Thyroid gland (tissue), 4 donors: ENCODE results near the gene ASPG. TPM values are rescaled to one million over a fixed set of nuclear protein-coding genes. Genes with fewer than 3 reads are reported as not detected.

Source experiments
- DNase-seq, 2 donors: peaks; one replicate each; pipeline ENCODE4 v3.0.0-alpha.2; 2019
- H3K27ac ChIP-seq, 3 donors: fragments of 200-600 bp; sonication (generic); 1 replicate in 2 of 3; 2 replicates in 1 of 3; pipeline ENCODE4 v1.5.1; 2016 to 2019; ENCODE audit warnings: mild to moderate bottlenecking in 1 of 3, moderate library complexity in 1 of 3
- H3K27me3 ChIP-seq: fragments of 200-600 bp; sonication (generic); one replicate; pipeline ENCODE4 v1.5.1; 2019
- H3K36me3 ChIP-seq, 2 donors: fragments of 200-600 bp; sonication (generic); one replicate each; pipeline ENCODE4 v1.5.1; 2016 to 2019
- H3K4me1 ChIP-seq, 2 donors: fragments of 200-600 bp; sonication (generic); one replicate each; pipeline ENCODE4 v1.5.1; 2017 to 2019
- H3K4me3 ChIP-seq, 3 donors: fragments of 200-600 bp; sonication (generic); replicated peaks in 1 of 3; 1 replicate in 2 of 3; 2 replicates in 1 of 3; pipeline ENCODE4 v1.5.1; 2016; ENCODE audit warnings: mild to moderate bottlenecking in 1 of 3
- H3K9me3 ChIP-seq: fragments of 200-600 bp; sonication (generic); one replicate; pipeline ENCODE4 v1.5.1; 2017
- POLR2A ChIP-seq, 2 donors: fragments of 450-650 bp; IDR thresholded peaks; one replicate each; pipeline ENCODE4 v1.6.1; 2017; ENCODE audit warnings: antibody characterized with exemption in 2 of 2, mild to moderate bottlenecking in 2 of 2, moderate library complexity in 1 of 2
- WGBS, 2 donors: methylation state at CpG; one replicate each; pipeline ENCODE4 v1.1.5; 2017; 5-methylcytosine and 5-hydroxymethylcytosine counted together
- intact Hi-C: fragments of 100-400 bp; cut with DNase I; formaldehyde crosslinking; loops from one replicate; pipeline ENCODE4 v1.15.1; 2023
- total RNA-seq, 4 donors: library from RNA; depleted of rRNA; stranded (reverse); fragments of >200 nt; gene quantifications; one replicate each; pipeline ENCODE4 v1.2.3, GENCODE V29; 2016
- TF ChIP-seq, protein P1 (sequence below), 6 experiments: fragments of 200-600 bp in 3 of 6; fragments of 450-650 bp in 3 of 6; sonication (generic) in 3 of 6; IDR thresholded peaks; one replicate each; pipeline ENCODE4 v1.5.1; 2016 to 2019; ENCODE audit warnings: antibody characterized with exemption in 6 of 6, mild to moderate bottlenecking in 2 of 6, inconsistent platforms in 1 of 6, moderate library complexity in 1 of 6

Gene ASPG
- total RNA-seq, 4 donors from 2014 or later: 7.5 to 24.0 (median 15.2) TPM

GRCh38 chr14:104145826-104146601 lies 60.5 kb downstream of the ASPG start:
- peaks cover 3 to 7% of the 10 kb centered on the region in 2 donors for H3K4me1 ChIP-seq
- 90 to 92% methylated on average over 12 to 14 of the region's 15 CpGs for WGBS, 2 donors
- intact Hi-C loops: no loop called here
- no peak overlapping the region for H3K27ac ChIP-seq
- TF ChIP-seq POLR2A (IDR thresholded peaks at IDR 0.05): no peak
- TF ChIP-seq, protein P1, sequence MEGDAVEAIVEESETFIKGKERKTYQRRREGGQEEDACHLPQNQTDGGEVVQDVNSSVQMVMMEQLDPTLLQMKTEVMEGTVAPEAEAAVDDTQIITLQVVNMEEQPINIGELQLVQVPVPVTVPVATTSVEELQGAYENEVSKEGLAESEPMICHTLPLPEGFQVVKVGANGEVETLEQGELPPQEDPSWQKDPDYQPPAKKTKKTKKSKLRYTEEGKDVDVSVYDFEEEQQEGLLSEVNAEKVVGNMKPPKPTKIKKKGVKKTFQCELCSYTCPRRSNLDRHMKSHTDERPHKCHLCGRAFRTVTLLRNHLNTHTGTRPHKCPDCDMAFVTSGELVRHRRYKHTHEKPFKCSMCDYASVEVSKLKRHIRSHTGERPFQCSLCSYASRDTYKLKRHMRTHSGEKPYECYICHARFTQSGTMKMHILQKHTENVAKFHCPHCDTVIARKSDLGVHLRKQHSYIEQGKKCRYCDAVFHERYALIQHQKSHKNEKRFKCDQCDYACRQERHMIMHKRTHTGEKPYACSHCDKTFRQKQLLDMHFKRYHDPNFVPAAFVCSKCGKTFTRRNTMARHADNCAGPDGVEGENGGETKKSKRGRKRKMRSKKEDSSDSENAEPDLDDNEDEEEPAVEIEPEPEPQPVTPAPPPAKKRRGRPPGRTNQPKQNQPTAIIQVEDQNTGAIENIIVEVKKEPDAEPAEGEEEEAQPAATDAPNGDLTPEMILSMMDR (IDR thresholded peaks at IDR 0.05): no peak
- peak in 1 of 2 donors; percentile 1 for DNase-seq
- no peak overlapping the region for H3K4me3 ChIP-seq
- no peaks in the 10 kb centered on the region for H3K27me3 ChIP-seq
- no peaks in the 10 kb centered on the region for H3K9me3 ChIP-seq
- no peaks in the 10 kb centered on the region for H3K36me3 ChIP-seq

DNA sequence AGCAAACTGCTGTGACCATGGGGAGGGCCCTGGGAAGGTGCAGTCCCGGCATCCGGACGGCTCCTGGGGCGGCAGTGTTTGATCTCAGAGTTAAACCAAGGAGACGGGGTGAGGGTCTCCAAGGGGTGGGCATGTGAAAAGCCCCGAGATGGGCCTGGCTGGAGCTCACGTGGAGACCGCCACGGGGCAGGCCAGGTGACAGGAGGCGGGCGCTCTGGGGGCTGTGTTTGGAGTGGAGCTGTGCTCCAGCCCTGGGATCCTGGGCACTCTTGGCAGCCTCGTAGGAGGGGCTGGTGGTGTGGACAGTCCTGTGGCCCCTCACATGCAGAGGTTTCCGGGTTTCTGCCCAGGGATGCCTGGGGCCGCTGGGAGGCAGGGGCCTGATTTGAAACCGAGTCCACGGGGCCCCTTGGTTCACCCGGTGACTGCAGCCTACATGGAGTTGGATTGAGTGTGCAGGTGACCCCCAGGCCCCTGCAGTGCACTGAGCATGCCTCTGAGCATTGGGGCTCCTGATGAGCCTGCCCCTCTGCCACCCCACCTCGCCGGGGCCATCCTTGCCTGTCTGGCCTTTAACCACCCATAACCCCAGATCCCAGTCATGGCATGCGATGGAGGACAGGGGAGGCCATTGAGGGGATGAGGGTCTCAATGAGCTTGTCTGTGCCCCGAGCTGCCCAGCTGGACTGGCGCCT lies 61.3 kb downstream of the ASPG start:
- intact Hi-C loops: no loop called here
- Histone ChIP-seq H3K27ac (no peak overlapping the region), H3K9me3 (no peaks in the 10 kb centered on the region), H3K27me3 (no peaks in the 10 kb centered on the region), H3K36me3 (no peaks in the 10 kb centered on the region), H3K4me1 (peaks cover 3 to 7% of the 10 kb centered on the region in 2 donors), H3K4me3 (no peak overlapping the region)
- TF ChIP-seq POLR2A (IDR thresholded peaks at IDR 0.05): no peak
- TF ChIP-seq, protein P1 (IDR thresholded peaks at IDR 0.05): no peak
- WGBS, 2 donors: 90% methylated on average over 16 to 19 of the region's 22 CpGs
- no peak for DNase-seq

DNA sequence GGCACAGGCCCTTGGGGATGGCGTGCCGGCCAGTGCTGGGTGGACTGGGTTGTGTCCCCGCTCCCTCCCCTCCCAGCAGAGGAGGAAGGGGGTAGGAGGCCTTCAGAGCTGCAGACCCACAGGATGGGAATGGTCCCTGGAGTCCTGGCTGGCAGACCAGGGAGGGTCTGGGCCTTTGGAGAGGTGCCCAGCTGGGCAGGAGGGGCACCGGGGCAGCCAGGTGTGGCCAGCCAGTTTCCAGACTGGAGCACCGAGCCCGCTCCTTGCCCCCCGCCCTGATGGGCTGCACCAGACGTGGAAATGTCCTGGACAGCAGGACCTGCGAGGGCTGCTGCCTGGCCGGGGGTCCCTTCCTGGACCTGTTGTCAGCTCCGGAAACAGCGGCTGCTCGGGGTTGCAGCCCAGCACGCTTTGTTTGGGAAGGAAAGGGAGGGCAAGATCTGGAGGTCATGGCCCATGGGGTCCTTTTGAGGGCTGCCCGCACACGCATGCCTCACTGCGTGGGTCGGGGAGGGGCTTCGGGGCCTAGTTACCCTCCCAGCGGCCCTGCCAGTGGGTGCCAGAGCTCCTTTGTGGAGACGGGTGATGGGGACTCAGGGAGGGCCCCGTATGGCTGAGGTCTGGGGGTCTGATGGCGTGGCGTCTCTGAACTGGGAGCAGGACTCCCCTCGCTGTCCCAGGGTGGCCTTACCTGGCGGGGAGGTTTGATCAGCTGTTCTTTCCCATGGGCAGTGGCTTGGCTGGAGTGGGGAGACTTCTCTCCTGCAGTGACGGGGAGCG lies 62.0 kb downstream of the ASPG start:
- intact Hi-C loops: no loop called here
- Histone ChIP-seq H3K27me3 (no peaks in the 10 kb centered on the region), H3K27ac (no peak overlapping the region), H3K4me3 (no peak overlapping the region), H3K4me1 (peaks cover 3 to 7% of the 10 kb centered on the region in 2 donors), H3K36me3 (no peaks in the 10 kb centered on the region), H3K9me3 (no peaks in the 10 kb centered on the region)
- TF ChIP-seq, protein P1 (IDR thresholded peaks at IDR 0.05): no peak
- no peak for TF ChIP-seq POLR2A (IDR thresholded peaks at IDR 0.05)
- no peak for DNase-seq
- WGBS, 2 donors: 82 to 87% methylated on average over 20 of the region's 28 CpGs

DNA sequence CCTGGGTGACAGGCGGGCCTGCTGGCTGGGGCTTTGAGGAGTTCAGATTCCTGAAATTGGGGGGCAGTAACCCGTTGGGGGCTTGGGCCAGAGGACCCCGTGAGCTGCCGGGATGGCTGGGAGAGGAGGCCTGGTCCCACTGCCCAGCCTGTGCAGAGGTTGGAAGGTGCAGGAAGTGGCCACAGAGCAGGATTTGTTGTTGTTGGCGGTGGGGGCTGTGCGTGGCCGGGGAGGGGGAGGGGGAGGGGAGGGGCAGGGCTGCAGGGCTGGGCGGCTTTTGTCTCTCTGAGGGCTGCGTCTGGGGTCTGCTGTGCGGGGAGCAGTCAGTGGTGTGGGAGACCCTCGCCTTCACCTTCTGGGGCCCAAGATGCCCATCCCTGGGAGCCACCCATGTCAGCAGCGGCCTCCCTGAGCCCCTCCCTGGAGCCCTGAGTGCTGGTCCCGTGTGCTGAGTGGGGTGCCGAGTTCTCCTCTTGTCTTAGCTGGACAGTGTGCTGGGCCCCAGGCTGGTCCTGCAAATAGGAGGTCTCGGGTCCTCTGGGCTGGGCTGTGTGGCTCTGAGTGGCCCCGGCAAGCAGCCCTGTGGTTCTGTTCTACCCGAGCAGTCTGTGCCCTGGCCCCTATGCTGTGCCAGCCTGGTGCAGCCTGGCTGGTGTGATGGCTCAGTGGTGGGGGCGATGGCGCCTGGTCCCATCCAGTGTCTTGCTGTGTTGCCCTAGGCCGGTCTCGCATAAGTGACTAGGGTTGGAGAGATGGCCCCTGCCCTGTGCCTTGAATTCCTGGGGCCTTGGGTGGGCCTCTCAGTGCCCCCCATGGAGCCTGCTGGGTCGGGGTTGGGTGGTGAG lies 63.2 kb downstream of the ASPG start:
- intact Hi-C loops: no loop called here
- DNase-seq: no peak
- Histone ChIP-seq H3K27ac (no peak overlapping the region), H3K9me3 (no peaks in the 10 kb centered on the region), H3K27me3 (no peaks in the 10 kb centered on the region), H3K4me3 (no peak overlapping the region), H3K36me3 (no peaks in the 10 kb centered on the region), H3K4me1 (peaks cover 3 to 7% of the 10 kb centered on the region in 2 donors)
- 78 to 84% methylated on average over 9 to 13 of the region's 22 CpGs for WGBS, 2 donors
- TF ChIP-seq POLR2A (IDR thresholded peaks at IDR 0.05): no peak
- TF ChIP-seq, protein P1 (IDR thresholded peaks at IDR 0.05): no peak
